GM18511 (cell line): ENCODE measurements around the gene CAMK1D.
"Not testable (repeated sequence)": the region's sequence is repeated elsewhere in the genome, so short reads cannot be mapped to it uniquely, and the experiment has no call there.

Experiments
- ATAC-seq: cut with Tn5 transposase; IDR thresholded peaks from one replicate; pipeline ENCODE4 v1.9.1; 2021; ENCODE audit warnings: mild to moderate bottlenecking, moderate library complexity; ENCODE audit not compliant: unreplicated experiment

CAMK1D gene

DNA sequence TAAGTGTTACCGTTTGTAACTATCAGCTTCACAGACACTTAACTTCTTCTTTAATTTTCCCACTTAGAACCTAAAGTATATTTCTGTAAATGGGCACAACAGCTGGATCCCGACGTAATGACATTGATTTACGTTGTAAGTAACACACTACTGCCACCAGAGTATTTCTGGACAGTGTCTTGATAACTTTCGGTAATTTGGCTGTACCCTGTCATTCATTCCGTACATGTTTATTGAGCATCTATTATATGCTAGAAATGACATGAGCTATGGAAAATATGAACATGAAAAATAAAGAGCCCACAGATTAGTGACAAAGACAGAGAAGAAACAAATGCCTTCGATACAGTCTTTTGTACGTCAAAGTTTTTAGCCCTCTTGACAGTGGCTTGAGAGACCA is 360.8 kb downstream of the CAMK1D start:
- no peak for ATAC-seq

DNA sequence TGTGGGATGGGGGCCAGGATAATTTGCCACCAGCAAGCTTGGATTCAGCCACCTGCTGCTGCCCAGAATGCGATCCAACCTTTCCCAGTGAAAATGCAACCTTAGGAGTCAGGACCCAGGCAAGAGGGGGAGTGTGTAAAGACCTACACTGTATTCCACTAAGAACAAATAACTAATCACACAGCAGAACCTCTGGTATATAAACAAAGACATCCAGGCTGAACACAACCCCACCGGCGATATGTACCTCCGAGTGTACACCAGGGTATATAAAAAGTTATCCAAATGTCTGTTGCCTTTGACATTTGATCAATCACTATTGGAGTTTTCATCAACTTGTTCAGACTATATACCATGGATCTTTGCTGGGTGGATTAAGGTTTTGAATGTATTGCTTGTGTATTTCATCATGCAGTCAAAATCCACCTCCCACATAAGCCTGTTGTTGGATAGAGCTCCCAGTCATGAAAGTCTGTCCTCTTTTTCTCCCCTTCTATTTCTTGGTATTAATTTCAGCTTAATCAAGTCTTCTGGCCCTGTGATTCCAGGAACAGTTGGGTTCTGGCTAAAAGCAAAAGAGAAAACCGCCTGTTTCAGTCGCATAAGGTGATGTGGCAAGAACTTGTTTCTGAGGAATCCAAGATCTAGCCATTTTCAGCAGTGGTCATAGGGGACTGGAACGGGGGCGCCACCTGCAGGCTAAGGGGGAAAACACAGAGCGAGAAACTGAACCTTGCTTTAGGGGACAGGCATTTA is 361.4 kb downstream of the CAMK1D start:
- ATAC-seq: no peak

DNA sequence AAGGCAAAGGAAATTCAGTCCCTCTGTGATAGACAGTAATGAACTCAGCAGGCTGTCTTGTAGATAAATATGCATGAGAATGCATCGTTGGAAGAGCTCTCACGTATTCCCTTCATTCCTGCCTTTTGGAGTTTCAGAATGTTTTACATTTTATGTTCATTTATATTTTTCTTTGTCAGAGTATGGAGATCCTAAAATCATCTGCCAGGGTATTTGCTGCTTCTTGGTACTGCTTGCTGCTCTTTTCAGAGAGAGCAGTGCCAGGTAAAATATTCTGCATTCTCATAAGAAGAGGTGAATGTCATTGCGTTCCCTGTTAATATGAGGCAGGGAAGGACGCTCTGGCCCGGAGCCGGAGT is 362.0 kb downstream of the CAMK1D start:
- ATAC-seq: no peak

DNA sequence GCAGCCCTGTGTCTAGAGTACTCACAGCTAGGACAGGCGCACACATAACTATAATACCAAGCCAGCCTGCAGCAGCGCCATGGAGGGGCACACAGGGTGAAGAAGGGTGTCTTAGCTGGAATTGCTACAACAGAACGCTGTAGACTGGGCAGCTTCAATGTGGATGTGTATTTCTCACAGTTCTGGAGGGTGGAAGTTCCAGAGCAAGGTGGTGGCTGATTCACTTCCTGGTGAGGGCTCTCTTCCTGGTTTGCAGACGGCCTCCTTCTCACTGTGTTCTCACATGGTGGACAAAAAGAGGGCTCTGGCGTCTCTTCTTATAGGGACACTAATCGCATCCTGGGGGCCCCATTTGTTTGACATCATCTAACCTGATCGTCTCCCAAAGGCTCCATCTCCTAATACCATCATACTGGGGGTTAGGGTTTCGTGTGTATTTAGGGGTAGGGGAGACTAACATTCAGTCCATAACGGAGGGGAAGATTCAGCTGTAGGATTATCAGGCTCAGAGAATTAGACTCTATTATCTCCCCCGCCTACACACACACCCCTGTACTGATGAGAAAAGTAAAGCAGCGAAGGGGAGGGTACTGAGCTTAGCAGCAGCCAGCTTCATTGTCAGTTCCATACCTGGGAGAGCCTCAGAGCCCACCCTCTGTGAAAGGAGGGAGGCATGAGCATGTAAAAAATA is 363.1 kb downstream of the CAMK1D start:
- no peak for ATAC-seq

DNA sequence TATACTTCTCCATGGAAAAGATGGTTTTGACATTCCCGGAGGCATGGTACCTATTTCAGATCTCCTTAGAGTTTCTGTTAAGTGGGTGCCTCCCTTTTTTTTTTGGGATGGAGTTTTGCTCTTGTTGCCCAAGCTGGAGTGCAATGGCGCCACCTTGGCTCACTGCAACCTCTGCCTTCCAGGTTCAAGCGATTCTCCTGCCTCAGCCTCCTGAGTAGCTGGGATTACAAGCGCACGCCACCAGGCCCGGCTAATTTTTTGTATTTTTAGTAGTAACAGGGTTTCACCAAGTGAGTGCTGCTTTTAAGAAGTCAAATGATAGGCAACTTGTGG is 363.6 kb downstream of the CAMK1D start:
- not testable (repeated sequence) for ATAC-seq

DNA sequence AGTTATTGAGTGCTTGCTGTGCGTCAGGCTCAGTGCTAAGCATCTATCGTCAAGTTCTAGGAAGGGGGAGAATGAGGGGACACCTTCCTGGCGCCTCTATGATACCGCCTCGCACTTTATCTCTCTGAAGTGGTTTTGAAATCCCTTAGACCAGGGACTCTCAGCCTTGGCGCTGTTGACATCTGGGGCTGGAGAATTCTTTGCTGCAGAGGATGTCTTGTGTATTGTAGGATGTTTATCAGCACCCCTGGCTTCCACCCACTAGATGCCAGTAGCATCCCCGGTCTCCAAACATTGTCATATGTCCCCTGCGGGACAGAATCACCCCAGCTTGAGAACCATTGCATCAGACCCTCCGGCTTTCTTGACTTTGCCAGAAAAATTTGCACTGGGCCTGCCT is 366.7 kb downstream of the CAMK1D start:
- ATAC-seq: no peak

DNA sequence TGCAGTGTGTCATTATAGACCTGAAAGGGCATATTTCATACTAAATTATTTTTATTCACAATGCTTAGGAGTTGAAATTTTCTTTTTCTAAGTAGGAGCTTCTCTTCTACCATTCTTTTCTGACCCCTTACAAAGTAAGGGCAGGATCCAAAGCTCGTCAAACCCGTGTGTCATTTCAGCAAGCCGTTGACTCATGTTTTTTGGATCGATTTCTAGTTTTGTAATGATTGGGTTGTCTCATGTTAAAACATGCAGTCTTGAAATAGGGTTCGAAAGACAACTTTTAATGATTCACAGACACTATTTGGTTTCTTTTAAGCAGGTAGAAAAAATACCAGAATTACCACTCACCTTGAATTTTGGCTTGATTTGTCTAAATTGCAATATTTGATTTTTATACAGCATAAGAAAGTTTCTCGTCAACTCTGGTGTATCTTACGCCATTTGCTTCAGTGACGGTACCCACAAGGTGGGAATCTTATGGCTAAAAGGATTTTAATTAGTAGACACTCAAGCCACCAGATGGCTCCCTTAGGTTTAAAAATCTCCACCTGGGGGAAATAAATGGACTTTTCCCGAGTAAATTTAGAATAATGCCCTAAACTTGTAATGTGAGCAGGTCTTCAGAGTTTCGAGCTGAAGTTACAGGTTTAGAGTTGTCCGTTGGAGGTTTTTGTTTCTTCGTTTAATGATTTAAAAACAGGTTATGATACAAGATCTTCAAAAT is 368.8 kb downstream of the CAMK1D start:
- ATAC-seq: no peak

DNA sequence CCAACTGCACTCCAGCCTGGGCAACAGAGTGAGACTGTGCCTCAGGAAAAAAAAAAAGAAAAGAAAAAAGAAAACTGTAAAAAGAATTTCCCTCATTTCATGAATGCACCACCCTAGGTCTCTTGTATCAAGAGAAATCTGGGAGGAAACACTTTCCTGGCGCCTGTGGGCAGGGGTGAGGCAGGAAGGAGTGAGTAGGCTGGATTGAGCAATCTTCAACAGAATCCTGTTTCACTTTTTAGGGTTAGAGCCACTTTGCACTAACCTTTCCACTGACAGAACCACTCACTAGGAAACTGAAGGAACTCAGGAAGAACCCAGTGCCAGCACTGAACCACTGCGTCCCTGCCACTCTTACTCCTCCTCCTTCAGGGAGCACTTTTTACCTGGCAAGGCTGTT is 370.0 kb downstream of the CAMK1D start:
- ATAC-seq: no peak

DNA sequence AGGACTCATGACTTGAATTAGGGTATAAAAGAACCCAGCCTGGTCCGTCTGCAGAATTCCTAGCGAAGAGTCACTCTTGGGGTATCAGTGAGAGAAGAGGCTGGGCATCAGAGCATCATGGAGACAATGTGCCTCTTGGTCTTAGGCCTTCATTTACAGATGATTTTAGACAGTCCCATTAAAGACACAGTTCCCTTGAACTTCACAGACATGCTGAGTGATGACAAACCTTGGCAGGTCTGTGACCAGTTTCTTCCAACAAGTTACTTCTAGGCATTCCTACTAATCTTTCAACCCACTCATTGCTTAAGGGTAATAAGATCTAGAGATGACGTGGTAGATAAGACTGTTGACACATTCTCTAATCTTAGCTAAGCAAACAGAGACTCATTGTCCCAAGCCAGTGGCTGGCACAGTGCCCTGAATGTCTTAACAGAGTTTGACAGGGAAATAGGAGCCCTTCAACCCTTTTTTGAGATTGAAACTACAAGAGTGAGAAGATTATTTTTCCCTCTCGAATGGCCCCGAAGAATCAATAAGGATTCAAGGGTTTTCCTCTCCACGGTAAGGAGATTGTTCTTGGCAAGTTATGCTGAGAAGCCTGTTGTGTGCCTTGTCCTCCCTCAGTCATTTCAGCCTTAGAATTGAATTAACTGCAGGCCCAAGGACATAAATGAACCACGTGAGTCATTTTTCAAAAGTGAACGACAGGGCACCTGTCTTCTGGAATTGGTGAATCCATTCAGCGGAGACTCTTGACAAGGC is 371.1 kb downstream of the CAMK1D start:
- no peak for ATAC-seq

DNA sequence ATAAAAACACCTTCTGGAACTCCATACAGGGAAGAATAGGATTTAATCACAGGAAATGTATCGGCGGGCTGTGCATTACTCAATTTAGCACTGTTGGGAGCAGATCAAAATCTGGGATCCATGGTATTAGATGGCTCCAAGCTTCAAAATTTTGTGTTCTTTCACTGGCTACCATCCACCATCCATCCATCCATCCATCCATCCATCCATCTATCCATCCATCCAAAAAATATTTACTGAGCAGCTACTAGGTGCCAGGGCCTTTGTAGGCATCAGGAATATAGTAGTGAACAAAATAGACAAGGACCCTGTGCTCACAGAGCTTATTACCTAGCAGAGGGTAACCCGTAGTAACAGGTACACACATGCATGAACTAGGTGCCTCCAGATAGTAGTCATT is 372.0 kb downstream of the CAMK1D start:
- no peak for ATAC-seq

DNA sequence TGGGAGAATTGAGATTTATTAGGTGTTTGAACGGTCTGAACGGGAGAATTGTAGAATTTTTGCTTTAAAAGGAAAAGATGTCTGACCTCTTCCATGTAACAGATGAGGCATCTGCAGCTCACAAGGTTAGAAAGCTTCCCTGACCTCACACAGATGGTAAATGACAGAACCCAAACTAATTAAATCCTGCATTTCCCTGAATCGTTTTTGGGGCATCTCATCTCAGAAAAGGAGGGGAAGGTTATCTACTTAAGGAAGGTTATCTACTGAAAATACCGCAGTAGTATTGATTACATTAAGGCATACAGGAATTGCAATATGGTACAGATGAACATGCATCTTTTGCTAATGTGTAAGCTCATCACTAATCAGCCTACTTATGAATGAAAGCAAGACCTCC is 373.9 kb downstream of the CAMK1D start:
- ATAC-seq: no peak

DNA sequence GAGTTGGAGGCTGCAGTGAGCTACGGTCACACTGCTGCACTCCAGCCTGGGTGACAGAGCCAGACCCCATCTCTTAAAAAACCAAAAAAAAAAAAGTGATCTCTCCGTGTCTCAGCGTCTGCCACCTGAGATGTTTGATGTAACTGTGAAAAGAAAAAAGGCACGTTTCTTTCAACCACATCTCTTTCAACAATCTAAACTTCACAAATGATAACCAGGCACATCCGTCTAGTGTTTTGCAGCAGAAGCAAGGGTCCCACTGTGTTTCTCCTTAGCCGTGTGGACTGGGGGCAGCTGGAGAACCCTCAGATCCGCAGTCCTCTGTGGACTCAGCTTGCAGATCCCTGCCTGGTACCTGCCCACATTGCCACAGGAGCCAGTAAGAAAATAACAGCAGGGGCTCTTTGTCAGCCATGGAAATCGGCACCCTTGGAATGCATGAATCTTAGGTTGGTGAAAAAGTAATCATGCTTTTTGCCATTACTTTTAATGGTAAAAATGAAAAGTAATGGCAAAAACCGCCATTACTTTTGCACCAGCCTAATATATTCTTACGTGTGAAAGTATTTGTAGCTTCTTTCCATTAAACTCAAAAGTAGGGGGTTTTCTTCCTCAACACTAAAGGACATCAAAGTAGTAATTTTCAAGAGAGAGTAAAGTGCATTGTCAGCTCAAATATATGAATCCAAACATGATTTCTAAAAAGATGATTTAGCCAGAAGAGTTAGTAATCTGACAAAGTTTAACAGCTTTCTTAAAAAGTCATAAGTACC is 375.6 kb downstream of the CAMK1D start:
- ATAC-seq: no peak

DNA sequence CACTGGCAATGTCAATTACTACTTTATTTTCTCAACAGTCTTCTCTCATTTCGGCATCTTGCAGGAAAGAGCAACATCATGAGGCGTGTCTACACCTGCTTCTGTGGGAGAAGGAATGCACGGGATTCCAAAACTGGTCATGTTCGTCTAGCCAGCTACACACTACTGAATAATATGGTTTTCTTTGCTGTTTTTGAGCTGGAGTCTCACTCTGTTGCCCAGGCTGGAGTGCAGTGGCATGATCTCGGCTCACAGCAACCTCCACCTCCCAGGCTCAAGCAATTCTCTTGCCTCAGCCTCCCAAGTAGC is 376.2 kb downstream of the CAMK1D start:
- not testable (repeated sequence) for ATAC-seq

DNA sequence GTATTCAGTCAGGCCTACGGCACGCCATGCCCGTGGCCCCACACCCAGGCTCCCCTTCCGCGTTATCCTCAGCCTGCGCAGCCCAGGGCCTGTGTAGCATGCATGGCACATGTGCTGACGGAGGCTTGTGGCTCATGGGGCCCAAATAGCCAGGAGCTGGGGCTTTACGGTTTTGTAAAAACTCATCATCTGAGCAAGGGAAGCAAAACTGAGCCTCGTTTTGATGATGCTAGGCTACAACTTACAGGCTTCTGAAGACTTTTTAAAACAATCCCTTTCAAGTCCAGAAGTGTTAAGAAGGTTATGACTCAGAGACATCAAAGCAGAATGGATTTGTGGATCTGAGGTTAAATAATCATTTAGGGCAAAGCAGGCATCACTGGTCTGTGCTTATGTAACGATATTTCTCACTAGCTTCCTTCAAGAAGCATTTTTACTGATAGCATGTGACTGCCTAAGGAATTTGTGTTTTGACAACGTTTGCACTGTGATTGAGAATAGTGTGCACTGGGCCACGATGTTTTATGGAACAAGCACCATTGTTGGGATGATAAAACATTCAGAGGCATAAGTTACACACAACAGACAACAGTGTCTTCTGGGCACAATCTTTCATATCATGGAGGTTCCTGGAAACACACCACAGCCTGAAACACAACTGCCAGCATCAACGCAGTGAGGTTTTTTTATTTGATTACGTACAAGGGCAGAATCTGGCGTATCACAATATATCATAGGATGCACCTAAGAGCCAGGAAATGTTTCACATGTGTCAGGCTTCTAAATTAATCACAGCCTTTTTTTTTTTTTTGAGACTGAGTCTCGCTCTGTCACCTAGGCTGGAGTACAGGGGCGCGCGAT is 377.9 kb downstream of the CAMK1D start:
- no peak for ATAC-seq

DNA sequence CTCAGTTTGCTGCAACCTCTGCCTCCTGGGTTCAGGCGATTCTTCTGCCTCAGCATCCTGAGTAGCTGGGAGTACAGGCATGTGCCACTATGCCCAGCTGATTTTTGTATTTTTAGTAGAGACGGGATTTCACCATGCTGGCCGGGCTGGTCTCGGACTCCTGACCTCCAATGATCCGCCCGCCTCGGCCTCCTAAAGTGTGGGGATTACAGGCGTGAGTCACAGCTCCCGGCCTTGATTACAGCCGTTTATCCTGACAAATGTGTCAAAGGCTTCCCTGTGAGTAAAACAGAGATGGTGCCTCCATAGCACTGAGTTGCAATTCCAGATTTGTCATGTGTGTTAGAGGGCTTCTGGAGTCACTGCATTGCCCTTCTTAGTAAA is 378.5 kb downstream of the CAMK1D start:
- ATAC-seq: no peak

DNA sequence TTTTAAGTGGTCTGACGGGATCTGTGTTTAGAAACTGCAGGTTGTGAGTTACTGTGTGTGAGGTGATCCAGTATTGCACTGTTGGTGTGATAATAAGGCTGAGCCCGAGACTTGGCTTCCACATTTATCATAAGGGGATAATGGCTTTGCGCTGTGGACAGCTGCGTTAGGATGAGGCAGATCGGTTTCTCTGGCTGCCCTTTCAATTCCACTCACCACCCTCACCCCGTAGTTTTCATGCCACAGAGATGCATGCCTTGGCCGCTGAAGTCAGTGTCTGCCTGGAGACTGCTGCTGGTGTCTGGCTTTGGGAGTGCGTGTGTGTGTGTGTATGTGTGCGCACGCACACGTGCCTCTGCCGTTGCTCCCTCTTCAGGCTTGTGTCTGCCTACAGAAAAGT is 379.1 kb downstream of the CAMK1D start:
- no peak for ATAC-seq

DNA sequence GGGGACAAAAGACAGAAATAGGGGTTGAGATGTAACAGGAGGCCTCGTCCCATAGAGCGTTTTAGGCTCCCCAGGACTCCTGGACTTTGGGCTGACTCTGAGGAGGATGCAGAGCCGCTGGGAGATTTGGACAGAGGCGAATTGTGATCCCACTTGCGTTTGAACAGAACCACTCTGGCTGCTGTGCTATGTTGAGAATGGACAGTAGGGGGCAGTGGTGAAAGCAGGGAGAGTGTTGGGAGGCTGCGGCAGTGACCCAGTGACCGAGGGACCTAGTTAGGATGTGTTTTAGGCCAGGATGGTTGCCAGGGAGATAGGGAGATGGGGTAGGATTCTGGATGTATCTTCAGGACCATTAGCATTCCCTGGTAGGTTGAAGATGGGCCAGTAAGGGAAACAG is 380.5 kb downstream of the CAMK1D start:
- ATAC-seq: no peak

DNA sequence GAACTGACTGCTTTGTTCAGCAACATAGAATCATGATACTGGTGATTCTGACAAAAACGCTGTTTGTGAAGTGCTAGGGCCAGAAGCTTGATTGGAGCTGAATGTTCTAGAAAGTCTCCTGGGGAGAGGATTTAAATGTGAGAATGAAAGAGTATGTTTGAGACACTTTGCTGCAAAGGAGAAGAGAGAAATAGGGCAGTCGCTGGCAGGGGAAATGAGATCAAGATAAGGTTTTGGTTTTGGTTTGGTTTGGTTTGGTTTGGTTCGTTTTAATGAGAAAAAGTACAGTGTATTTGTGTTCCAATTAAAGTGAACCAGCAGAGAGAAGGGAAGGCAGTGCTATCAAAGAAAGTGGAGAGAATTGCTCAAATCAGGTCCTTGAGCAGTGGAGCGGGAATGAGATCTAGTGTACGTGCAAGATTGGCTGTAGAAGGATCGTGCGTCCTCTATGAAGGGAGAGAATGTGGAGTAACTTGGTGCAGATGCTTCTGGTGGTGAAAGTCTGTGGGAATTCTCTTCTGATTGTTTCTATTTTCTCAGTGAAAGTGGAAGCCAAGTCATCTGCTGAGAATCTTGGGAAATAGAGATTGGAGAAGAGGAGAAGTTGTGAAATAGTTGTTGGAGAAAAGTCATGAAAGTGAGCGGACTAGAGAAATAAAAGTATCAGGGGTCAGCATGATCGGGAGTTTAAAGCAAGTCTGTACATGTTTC is 381.6 kb downstream of the CAMK1D start:
- no peak for ATAC-seq

DNA sequence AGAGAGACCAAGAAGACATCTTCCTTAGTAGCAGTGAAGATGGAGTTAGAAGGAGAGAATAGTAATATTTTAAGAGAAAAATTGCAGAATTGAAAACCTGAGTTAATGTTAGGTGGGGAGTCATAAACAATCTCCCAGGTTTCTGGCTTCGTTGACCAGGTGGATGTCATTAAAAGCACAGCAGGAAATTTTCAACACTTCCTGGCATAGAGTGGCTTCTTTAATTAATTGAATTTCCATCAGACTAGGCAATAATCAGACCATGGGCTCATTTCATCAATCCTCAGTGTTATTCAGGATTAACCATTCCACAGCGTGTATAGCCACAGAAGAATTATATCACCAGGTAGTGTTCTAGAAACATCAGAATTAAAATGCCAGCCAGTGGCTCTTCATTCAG is 383.9 kb downstream of the CAMK1D start:
- no peak for ATAC-seq
